VCaP (cell line): ENCODE data around the gene ENPP3.

Experiments
- H3K27ac ChIP-seq: fragments of 450-650 bp; 2 replicates; pipeline ENCODE4 v1.5.1; 2017
- CTCF ChIP-seq: fragments of 450-650 bp; conservative IDR thresholded peaks from 2 replicates; pipeline ENCODE4 v1.5.1; 2017; ENCODE audit warnings: mild to moderate bottlenecking, moderate library complexity

The ENPP3 gene

GRCh38 chr6:131787766-131788712 is 150.9 kb downstream of the ENPP3 start:
- TF ChIP-seq CTCF: peak; percentile 48
- H3K27ac ChIP-seq: no peak overlapping the region

- no peak for TF ChIP-seq CTCF
- no peak overlapping the region for H3K27ac ChIP-seq
These were observed 152.1 kb downstream of the ENPP3 start for GRCh38 chr6:131789219-131789618.

- no peak for TF ChIP-seq CTCF
- no peak overlapping the region for H3K27ac ChIP-seq
These were observed 154.4 kb downstream of the ENPP3 start for GRCh38 chr6:131791476-131791875.

- TF ChIP-seq CTCF: no peak
- no peak overlapping the region for H3K27ac ChIP-seq
These were observed 155.0 kb downstream of the ENPP3 start for GRCh38 chr6:131792091-131792496.

GRCh38 chr6:131795366-131795765 is 158.3 kb downstream of the ENPP3 start:
- H3K27ac ChIP-seq: no peak overlapping the region
- TF ChIP-seq CTCF: no peak
